Astrocyte (in vitro differentiated cells and primary cell): ENCODE measurements around the gene RGCC.

ENCODE experiments used
- CTCF ChIP-seq: IDR thresholded peaks from 2 replicates; pipeline ENCODE4 v1.5.1; 2011; ENCODE audit warnings: low read depth, mild to moderate bottlenecking, inconsistent platforms, low read length, moderate library complexity; ENCODE audit not compliant: insufficient read depth
- EZH2 ChIP-seq: IDR thresholded peaks from 2 replicates; pipeline ENCODE4 v1.6.1; 2012; ENCODE audit warnings: mild to moderate bottlenecking, low read length, inconsistent platforms; ENCODE audit not compliant: insufficient read depth

- TF ChIP-seq CTCF: no peak
- no peak for TF ChIP-seq EZH2
These were observed 22.4 kb upstream of the RGCC start for GRCh38 chr13:41434831-41435520.
